Urinary bladder (tissue), 4 donors: ENCODE measurements around the gene MCCD1. TPM values are rescaled to one million over a fixed set of nuclear protein-coding genes. Genes with fewer than 3 reads are reported as not detected.
A peak's percentile ranks its signal among the peaks of the same experiment; 100 is the strongest.

Source experiments
- DNase-seq: peaks from one replicate; pipeline ENCODE4 v3.0.0-alpha.2; 2015; ENCODE audit errors: extremely low spot score
- H3K27ac ChIP-seq: one replicate; pipeline ENCODE4 v1.5.1; 2013; ENCODE audit warnings: low read depth, mild to moderate bottlenecking, moderate library complexity
- H3K36me3 ChIP-seq: one replicate; pipeline ENCODE4 v1.6.1; 2013; ENCODE audit warnings: mild to moderate bottlenecking, moderate library complexity; ENCODE audit not compliant: insufficient read depth
- H3K4me1 ChIP-seq: one replicate; pipeline ENCODE4 v1.6.1; 2013; ENCODE audit warnings: mild to moderate bottlenecking, moderate library complexity; ENCODE audit not compliant: insufficient read depth
- H3K4me3 ChIP-seq: one replicate; pipeline ENCODE4 v1.5.1; 2013; ENCODE audit warnings: low read depth, low read length
- WGBS: extraction: QIAGEN DNeasy Blood & Tissue Kit; methylation state at CpG from one replicate; pipeline ENCODE4 v1.1.7; 2013; 5-methylcytosine and 5-hydroxymethylcytosine counted together
- polyA plus RNA-seq: library from polyadenylated mRNA; stranded (reverse); fragments of 200-250 nt; gene quantifications from one replicate; pipeline ENCODE4 v1.2.3, GENCODE V29; 2013
- small RNA-seq: library from RNA; depleted of rRNA; stranded (forward); fragments of <200 nt; gene quantifications from one replicate; pipeline ENCODE3, GENCODE V24; 2014
- total RNA-seq: library from RNA; depleted of rRNA; stranded (reverse); fragments of >200 nt; gene quantifications from one replicate; pipeline ENCODE4 v1.2.3, GENCODE V29; 2014
- donor health status: healthy with polysubstance abuse.
- donor health status: healthy.

Gene MCCD1
- total and polyA plus RNA-seq, 2 donors: not detected

- H3K4me1 ChIP-seq: no peaks in the 10 kb centered on the region
- H3K27ac ChIP-seq: no peak overlapping the region
- no peak for DNase-seq
- WGBS: 63% methylated on average over 8 of the region's 8 CpGs
- peak overlapping the region; percentile 1 for H3K4me3 ChIP-seq
- H3K36me3 ChIP-seq: no peaks in the 10 kb centered on the region
These were observed 47.4 kb downstream of the MCCD1 start for GRCh38 chr6:31575952-31576685.

- WGBS: 86% methylated on average over 19 of the region's 19 CpGs
- Histone ChIP-seq H3K4me3 (no peak overlapping the region), H3K36me3 (no peaks in the 10 kb centered on the region), H3K27ac (no peak overlapping the region), H3K4me1 (no peaks in the 10 kb centered on the region)
- no peak for DNase-seq
These were observed 48.3 kb downstream of the MCCD1 start for GRCh38 chr6:31576897-31577578.

- 80% methylated on average over 3 of the region's 3 CpGs for WGBS
- DNase-seq: no peak
- H3K27ac ChIP-seq: no peak overlapping the region
- no peaks in the 10 kb centered on the region for H3K4me1 ChIP-seq
- no peaks in the 10 kb centered on the region for H3K36me3 ChIP-seq
- H3K4me3 ChIP-seq: no peak overlapping the region
These were observed 48.8 kb downstream of the MCCD1 start for GRCh38 chr6:31577579-31577966.

- H3K4me1 ChIP-seq: no peaks in the 10 kb centered on the region
- no peak overlapping the region for H3K4me3 ChIP-seq
- H3K27ac ChIP-seq: no peak overlapping the region
- DNase-seq: no peak
- WGBS: 81% methylated on average over 12 of the region's 12 CpGs
- no peaks in the 10 kb centered on the region for H3K36me3 ChIP-seq
These were observed 49.7 kb downstream of the MCCD1 start for GRCh38 chr6:31578184-31579118.

GRCh38 chr6:31579119-31579505 lies 50.4 kb downstream of the MCCD1 start:
- no peak overlapping the region for H3K4me3 ChIP-seq
- WGBS: 90% methylated on average over 3 of the region's 3 CpGs

More at GRCh38 chr6:31579119-31579505, 50.4 kb downstream of the MCCD1 start:
- DNase-seq: no peak
- H3K27ac ChIP-seq: no peak overlapping the region
- no peaks in the 10 kb centered on the region for H3K4me1 ChIP-seq
- no peaks in the 10 kb centered on the region for H3K36me3 ChIP-seq

Small RNAs within 50 kb of the gene (small RNA-seq; reads per million reads assigned to genes)
- not detected for gene AL663061.1
- not detected for gene RF00019
- 315 reads per million, percentile 98 among the genes with 10 or more reads in this experiment for gene SNORD117
- gene SNORD84: not detected

Other genes with a start within 250 kb of the MCCD1 start
- 234 TPM for gene HLA-B, start 171.8 kb upstream of the MCCD1 start, total RNA-seq
- 1,074 TPM for gene HLA-B, start 171.8 kb upstream of the MCCD1 start, polyA plus RNA-seq
- 6.7 TPM for gene MICA, start 125.4 kb upstream of the MCCD1 start, total RNA-seq
- gene MICA, start 125.4 kb upstream of the MCCD1 start, polyA plus RNA-seq: 23.8 TPM
- gene MICB, start 30.8 kb upstream of the MCCD1 start, total RNA-seq: 1.6 TPM
- 1.6 TPM for gene MICB, start 30.8 kb upstream of the MCCD1 start, polyA plus RNA-seq
- gene DDX39B, start 13.0 kb downstream of the MCCD1 start, total RNA-seq: 271 TPM
- gene DDX39B, start 13.0 kb downstream of the MCCD1 start, polyA plus RNA-seq: 285 TPM
- gene ATP6V1G2, start 17.6 kb downstream of the MCCD1 start, total RNA-seq: 3.3 TPM
- gene ATP6V1G2, start 17.6 kb downstream of the MCCD1 start, polyA plus RNA-seq: 3.8 TPM
- gene NFKBIL1, start 18.6 kb downstream of the MCCD1 start, total RNA-seq: 12.1 TPM
- gene NFKBIL1, start 18.6 kb downstream of the MCCD1 start, polyA plus RNA-seq: 36.9 TPM
- not detected for gene LTA, start 43.3 kb downstream of the MCCD1 start, total RNA-seq
- 0.06 TPM for gene LTA, start 43.3 kb downstream of the MCCD1 start, polyA plus RNA-seq
- not detected for gene TNF, start 46.6 kb downstream of the MCCD1 start, total RNA-seq
- 0.29 TPM for gene TNF, start 46.6 kb downstream of the MCCD1 start, polyA plus RNA-seq
- 2.1 TPM for gene LTB, start 53.5 kb downstream of the MCCD1 start, total RNA-seq
- 1.4 TPM for gene LTB, start 53.5 kb downstream of the MCCD1 start, polyA plus RNA-seq
- 4.2 TPM for gene LST1, start 57.3 kb downstream of the MCCD1 start, total RNA-seq
- 10.6 TPM for gene LST1, start 57.3 kb downstream of the MCCD1 start, polyA plus RNA-seq
- not detected for gene NCR3, start 64.0 kb downstream of the MCCD1 start, total RNA-seq
- 0.20 TPM for gene NCR3, start 64.0 kb downstream of the MCCD1 start, polyA plus RNA-seq
- 42.6 TPM for gene AIF1, start 86.3 kb downstream of the MCCD1 start, total RNA-seq
- 41.7 TPM for gene AIF1, start 86.3 kb downstream of the MCCD1 start, polyA plus RNA-seq
- gene PRRC2A, start 91.8 kb downstream of the MCCD1 start, total RNA-seq: 53.7 TPM
- 115 TPM for gene PRRC2A, start 91.8 kb downstream of the MCCD1 start, polyA plus RNA-seq
- 73.8 TPM for gene BAG6, start 123.7 kb downstream of the MCCD1 start, total RNA-seq
- gene BAG6, start 123.7 kb downstream of the MCCD1 start, polyA plus RNA-seq: 193 TPM
- 0.69 TPM for gene APOM, start 126.9 kb downstream of the MCCD1 start, total RNA-seq
- gene APOM, start 126.9 kb downstream of the MCCD1 start, polyA plus RNA-seq: 3.6 TPM
- 17.6 TPM for gene C6orf47, start 131.8 kb downstream of the MCCD1 start, total RNA-seq
- gene C6orf47, start 131.8 kb downstream of the MCCD1 start, polyA plus RNA-seq: 29.7 TPM
- 10.0 TPM for gene GPANK1, start 136.0 kb downstream of the MCCD1 start, total RNA-seq
- gene GPANK1, start 136.0 kb downstream of the MCCD1 start, polyA plus RNA-seq: 20.9 TPM
- 44.3 TPM for gene CSNK2B, start 137.1 kb downstream of the MCCD1 start, total RNA-seq
- gene CSNK2B, start 137.1 kb downstream of the MCCD1 start, polyA plus RNA-seq: 151 TPM
- 6.0 TPM for gene LY6G5B, start 141.0 kb downstream of the MCCD1 start, total RNA-seq
- gene LY6G5B, start 141.0 kb downstream of the MCCD1 start, polyA plus RNA-seq: 7.2 TPM
- gene LY6G5C, start 152.1 kb downstream of the MCCD1 start, total RNA-seq: 0.37 TPM
- gene LY6G5C, start 152.1 kb downstream of the MCCD1 start, polyA plus RNA-seq: 4.0 TPM
- gene ABHD16A, start 174.4 kb downstream of the MCCD1 start, total RNA-seq: 42.6 TPM
- gene ABHD16A, start 174.4 kb downstream of the MCCD1 start, polyA plus RNA-seq: 56.4 TPM
- gene LY6G6F, start 177.9 kb downstream of the MCCD1 start, total RNA-seq: not detected
- gene LY6G6F, start 177.9 kb downstream of the MCCD1 start, polyA plus RNA-seq: not detected
- 3.1 TPM for gene LY6G6D, start 186.4 kb downstream of the MCCD1 start, total RNA-seq
- gene LY6G6D, start 186.4 kb downstream of the MCCD1 start, polyA plus RNA-seq: 1.7 TPM
- gene LY6G6C, start 192.8 kb downstream of the MCCD1 start, total RNA-seq: not detected
- not detected for gene LY6G6C, start 192.8 kb downstream of the MCCD1 start, polyA plus RNA-seq
- 0.32 TPM for gene MPIG6B, start 194.4 kb downstream of the MCCD1 start, total RNA-seq
- gene MPIG6B, start 194.4 kb downstream of the MCCD1 start, polyA plus RNA-seq: 0.62 TPM
- gene DDAH2, start 200.3 kb downstream of the MCCD1 start, total RNA-seq: 81.6 TPM
- 115 TPM for gene DDAH2, start 200.3 kb downstream of the MCCD1 start, polyA plus RNA-seq
- 200 TPM for gene CLIC1, start 207.6 kb downstream of the MCCD1 start, total RNA-seq
- gene CLIC1, start 207.6 kb downstream of the MCCD1 start, polyA plus RNA-seq: 303 TPM
- gene MSH5, start 211.0 kb downstream of the MCCD1 start, total RNA-seq: 14.8 TPM
- gene MSH5, start 211.0 kb downstream of the MCCD1 start, polyA plus RNA-seq: 2.9 TPM
- gene SAPCD1, start 233.7 kb downstream of the MCCD1 start, total RNA-seq: 0.90 TPM
- gene SAPCD1, start 233.7 kb downstream of the MCCD1 start, polyA plus RNA-seq: 1.3 TPM
- 0.42 TPM for gene VWA7, start 248.4 kb downstream of the MCCD1 start, total RNA-seq
- gene VWA7, start 248.4 kb downstream of the MCCD1 start, polyA plus RNA-seq: 0.39 TPM